NCI-H2171 treated with DMSO at 0.1 percent for 48 hours (cell line): ENCODE results near the gene ABCA6.

Source experiments
- DNase-seq: peaks from one replicate; lab custom pipeline; 2025; lab: John Stamatoyannopoulos, UW

The ABCA6 gene

DNA sequence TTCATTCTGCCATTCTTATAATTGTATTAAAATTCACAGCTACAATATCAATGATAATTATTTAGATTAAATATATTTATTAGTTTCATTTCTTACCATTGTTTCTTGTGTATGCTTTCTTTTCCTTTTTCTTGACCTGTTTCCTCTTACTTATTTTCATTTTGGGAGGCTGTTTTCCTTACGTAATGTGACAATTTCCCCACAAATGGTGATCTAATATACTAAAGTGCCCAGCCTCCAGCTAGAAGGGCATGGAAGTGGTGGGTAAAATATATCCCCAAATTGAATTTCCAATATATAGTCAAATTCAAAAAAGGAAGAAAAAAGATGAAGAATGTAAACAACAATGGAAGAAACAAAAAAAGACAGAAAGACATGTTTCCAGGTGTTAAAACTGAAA, 1.5 kb upstream of the ABCA6 start:
- no peak for DNase-seq

DNA sequence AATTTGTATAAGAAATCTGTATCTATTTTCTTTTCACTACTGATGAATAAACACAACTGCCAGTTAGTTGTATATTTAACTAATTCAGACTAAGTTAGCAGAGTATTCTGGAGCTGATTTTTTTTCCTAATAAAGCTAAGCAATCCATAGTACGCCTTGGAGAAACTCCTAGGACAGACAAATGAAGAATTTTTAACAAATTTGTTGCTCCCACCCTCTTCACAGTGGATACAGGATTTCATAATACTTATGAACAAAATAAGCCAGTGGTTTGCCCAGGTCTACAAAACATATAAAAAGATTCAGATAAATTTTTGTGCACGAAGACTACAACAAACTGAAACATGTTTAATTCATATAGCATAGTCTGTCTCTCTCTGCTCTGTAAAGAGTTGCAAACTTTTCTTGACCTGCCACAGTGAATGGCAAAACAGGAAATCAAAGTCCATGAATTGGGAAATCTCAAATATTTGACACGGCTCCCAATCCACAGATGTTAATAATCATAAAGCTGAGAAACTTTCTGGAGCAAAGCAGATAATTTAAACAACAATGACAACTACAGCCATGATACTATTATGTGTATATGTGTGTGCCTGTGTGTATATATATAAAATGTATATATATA, 594 bp upstream of the ABCA6 start:
- DNase-seq = no peak

DNA sequence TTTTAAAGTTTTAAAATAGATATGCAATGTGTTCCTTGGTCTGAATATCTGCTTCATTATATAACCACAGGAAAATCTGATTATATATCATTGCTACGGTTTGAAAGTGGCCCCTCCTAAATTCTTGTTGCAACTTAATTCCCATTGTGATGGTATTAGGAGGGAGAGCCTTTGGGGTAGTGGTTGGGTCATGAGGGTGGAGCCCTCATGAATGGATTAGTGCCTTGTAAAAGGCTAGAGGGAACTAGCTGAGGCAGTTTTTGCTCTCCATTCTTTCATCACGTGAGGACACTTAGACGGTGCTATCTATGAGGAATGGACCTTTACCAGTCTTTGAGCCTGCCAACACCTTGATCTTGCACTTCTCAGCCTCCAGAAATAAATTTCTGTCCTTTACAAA, 7.6 kb downstream of the ABCA6 start:
- no peak for DNase-seq

DNA sequence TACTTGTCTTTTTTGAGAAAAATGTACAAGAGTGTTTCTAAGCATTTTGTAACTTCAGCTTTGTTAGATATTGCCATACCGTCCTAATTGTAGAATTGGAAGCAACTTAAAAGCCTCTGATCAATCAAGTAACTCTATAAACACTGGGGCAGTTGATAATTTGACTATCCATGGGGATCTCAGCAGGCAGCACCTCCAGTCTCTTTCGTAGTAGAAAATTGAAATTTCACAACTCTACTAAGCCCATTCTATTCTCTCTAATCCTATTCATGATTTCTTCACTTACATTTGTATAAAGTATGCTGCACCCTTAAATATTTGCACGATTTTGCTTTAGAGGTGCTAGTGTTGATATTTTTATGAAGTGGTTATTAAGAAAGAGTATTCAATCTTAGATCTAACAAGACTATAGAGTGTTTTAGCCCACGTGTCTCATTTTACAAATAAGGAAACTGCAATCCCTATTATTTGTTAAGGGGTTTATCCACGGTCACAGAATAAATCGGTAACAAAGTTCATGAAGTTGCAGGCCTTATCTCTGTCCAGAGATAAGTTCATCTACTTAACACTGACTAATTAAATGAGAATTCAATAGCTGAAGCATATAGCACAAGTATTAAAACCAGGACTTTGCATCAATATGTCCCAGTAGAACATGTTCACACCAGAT, 10.9 kb downstream of the ABCA6 start:
- DNase-seq = no peak

DNA sequence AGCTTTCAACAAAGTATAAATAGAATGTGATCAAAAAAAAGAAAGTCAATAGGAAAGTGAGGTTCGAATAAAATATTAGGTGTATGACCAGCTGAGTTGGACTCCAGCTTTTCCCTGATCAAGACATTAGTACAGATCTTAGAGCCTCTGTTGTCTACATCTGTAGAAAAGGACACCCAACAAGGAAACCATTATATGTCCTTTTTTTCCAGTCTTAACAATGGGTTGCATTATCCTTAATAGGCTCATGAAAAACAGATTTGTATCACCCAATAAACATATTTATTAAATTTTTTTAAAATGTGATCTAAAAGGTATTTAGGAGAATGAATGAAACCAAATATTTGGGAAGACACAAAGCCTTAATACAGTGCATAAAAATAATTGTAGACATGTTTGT, 18.1 kb downstream of the ABCA6 start:
- no peak for DNase-seq

DNA sequence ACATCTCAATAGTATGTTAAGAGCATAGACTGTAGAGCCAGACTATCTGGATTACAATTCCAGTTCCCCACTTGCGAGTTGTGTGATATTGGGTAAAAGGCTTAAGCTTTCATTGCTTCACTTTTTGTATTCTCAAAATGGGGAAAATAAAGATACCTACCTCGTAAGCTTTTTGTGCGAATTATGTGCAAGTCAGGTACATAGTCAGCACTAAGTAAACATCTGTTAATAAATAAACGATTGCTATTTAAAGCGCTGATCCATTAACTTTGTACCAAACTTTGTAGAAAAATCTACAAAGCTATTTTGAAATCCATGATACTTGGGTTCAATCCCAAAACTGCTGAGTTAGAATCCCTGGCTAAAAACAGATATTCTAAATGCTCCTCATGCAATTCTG, 19.6 kb downstream of the ABCA6 start:
- DNase-seq = no peak

DNA sequence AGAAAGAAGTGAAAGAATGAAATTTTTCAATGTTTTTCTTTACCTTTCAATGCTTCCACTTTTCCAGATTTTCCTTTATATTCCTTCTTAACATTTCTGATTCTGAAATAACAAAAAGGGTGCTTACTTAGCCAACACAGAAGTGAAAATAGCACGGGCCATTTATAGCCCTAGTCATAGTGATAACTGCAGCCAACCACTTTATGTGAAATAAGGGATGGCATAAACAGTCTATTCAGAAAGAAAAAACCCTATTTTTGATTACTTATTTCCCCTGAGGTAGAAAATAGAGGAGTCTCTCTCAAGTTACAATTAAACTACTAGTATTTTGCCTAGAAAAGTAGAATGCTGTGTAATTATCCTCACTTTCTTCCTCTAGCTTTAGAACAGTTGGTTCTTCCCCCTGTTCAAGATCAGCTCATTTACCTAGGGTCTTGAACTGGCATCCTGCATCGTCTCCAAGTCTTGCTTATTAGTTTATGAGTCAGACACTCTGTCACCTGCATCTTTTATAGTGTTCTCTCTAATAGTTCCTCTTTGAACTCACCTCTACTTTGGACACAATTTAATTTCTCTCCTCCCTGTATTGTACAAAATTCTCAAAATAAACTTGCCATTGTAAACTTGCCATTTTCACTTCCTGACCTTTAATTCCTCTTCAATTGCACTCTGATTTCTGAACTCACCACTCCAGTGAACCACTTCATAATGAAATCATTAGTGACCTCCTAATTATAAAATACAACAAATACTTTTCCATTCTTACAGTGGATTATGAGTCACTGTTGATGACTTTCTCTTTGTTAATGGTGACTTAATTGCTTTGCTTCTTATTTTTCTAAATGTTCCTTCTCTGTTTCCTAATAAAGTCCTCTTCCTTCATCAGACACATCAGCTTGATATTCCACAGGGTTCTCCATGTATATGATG, 23.6 kb downstream of the ABCA6 start:
- DNase-seq = no peak

DNA sequence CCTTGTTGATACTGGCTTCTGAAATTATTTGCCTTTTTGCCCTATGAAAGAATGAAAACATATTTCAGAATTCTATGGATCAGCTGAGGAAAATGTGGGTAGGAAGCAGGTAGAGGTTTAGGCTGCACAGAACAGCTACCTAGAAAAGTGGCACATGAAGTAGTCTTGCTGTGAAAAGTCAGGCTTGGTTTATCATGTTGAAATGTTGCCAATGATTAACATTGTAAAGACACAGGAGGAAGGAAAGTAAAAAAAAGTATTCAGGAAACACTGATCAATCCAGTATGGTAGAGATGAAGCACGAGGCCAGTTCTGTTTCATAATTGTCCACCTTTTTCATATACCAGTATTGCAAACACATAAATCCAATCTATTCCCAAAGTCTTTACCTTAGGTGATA, 29.9 kb downstream of the ABCA6 start:
- DNase-seq = no peak

DNA sequence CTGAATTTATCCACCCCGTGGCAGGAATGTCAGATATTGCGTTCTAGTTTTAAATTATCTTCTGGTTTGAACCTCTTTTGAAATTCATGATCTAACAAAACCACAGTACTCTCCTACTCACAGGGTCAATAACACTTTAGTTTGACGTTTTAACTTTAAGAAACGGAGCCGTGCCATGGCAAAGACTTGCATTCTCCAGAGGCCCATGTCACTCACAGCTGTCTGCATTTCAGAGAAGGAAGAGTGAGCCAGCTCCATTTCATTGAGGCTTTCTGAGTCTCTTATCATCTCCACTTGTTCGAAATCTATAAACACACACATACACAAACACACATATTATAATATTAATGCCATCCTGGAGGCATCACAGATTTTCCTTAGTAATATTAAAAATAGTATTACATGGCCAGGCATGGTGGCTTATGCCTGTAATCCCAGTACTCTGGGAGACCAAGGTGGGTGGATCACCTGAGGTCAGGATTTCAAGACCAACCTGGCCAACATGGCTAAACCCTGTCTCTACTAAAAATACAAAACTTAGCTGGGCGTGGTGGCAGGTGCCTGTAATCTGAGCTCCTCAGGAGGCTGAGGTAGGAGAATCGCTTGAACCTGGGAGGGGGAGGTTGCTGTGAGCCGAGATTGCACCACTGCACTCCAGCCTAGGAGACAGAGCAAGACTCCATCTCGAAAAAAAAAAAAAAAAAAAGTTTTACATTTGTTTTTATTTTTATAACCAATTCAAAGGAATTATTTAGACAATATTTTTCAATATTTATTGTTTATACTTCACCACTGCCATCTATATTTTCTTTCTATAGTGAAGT, 35.6 kb downstream of the ABCA6 start:
- DNase-seq = peak; percentile 67

DNA sequence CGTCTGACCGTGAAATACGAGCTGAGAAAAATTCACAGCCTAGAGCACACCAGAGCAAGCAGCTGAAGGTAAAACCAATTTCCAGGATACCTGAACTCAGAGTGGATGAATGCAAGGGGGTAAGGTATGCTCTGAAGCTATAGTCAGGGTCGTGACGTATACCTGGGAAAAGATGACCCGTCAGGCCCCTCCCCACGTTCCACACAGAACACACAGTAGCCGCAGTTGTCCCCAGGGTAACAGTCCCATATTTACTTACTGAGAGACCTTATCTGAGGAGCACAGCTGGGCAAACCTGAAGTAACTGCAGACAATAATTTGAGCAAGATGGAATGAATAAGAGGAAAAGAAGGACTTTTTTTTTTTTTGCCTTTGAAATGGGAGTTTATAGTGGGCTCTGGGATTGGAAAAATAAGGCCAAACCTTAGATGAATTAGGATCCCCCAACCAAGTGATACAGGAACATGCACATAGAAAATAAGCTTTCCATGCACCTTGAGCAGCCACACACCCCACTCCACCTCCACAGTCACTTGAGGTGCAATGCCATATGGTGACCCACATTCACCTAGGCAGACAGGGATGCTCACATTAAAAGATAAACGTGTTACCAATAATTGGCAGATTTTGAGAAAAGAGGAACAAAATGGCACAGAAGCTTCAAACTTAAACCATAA, 38.0 kb downstream of the ABCA6 start:
- peak; percentile 57 for DNase-seq

DNA sequence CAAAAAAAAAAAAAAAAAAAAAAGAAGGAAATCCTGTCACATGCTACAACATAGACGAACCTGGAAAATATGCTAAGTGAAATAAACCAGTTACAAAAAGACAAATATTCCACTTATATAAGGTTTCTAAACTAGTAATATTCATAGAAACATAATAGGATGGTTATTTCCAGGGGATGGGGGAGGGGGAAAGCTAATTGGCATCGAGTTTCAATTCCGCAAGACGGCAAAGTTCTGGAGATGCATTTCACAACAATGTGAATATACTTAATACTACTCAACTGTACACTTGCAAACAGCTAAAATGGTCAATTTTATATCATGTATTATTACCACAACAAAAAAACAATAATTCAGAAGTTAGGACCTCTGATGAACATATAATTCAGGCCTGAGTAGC, 43.1 kb downstream of the ABCA6 start:
- no peak for DNase-seq

DNA sequence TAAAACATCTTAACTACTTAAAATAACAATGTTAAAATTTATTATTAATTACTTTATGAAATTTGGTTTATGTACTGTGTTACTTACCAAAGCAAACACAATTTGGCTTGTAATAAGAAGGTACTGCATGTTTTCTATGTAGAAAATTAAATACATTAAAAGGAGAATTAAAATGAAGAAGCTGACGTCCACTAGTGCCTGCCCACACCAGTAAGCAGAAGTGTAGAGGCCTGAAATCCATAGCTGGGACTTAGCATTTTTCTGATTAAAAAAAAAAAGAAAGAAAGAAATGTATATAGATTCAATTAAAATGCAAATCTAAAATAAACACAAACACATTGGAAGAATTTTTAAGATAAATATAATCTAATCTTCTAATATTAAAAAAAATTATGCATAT, 45.2 kb downstream of the ABCA6 start:
- DNase-seq = no peak

DNA sequence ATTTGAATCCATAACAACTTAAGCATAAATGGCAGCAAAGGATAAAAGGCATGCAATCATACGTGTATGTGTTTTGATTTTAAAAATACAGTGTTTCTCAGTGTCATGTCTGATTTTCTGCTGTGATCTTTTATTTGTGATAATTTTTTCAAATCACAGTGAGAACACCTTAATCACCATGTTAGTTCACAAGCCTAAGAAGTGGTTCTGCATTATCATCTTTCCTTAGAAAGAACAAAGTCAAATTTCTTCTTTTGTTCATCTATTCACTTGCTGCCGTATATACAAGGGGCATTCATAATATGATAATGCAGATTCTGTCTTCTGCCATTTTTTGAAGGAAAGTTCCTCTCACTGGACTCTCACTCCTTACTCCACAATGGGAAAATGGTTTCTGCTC, 47.7 kb downstream of the ABCA6 start:
- DNase-seq = no peak

DNA sequence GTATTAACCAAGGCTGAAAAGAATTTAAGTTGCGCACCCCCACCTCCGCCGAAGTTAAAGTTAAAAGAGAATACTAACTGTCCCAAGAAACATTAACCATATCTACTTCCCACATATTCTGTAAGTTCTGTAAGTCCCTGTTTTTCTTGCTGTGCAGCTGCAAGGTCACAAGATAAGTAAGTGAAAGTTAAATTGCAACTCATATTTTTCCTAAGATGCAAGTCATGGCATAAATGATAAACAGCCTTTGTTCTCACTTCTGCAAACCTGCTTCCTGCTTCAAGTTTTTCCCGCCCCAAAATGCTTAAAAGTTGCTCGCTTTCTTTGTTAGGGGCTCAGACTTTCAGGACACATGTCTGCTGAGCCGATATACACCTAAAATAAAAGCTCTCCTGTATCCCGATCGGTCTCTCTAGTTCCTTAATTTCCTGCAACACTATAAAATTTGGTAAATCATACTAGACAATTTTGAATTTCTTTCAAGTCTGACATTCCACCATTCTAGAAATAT, 48.4 kb downstream of the ABCA6 start:
- no peak for DNase-seq

DNA sequence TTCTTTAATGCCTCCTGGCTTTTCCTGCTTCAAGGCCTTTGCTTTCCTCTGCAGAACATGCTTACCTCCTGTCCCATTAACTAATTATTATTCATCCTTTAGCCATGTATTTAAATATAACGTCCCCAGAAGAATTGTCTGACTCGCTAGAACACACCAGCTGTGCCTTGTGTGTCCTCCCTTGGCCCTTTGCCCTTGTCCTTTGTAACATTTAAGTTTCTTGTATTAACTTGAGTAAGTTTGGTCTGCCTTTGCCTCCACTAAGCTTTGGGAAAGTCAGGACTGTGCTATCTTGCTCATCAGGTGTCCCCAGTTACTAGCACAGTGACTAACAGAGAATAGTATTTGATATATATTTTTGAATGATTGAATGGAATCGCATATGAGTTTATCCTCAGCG, 51.3 kb downstream of the ABCA6 start:
- DNase-seq = no peak

DNA sequence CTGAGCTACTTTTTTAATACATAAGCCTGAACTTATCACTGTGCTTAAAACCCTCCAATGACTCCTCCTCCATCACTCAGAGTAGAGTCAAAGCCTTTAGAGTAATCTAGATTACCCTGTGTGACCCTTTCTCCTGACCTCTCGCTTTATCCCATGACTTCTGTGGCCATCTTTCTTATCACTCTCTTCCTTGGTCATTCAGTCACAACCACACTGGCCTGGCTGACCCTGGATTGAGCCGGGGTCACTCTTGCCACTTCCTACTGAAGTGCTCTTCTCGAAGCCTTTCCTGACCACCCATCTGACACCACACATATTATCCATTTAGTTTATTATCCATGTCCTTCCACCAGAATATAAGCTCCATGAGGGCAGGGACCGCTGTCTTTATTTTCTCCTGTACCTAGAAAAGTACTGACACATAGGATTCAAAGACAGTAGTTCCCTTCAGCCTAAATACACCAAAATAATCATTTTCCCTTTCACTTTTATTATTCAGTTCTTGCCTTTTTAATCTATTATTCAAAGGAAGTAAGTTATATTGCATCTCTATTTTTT, 53.0 kb downstream of the ABCA6 start:
- no peak for DNase-seq

DNA sequence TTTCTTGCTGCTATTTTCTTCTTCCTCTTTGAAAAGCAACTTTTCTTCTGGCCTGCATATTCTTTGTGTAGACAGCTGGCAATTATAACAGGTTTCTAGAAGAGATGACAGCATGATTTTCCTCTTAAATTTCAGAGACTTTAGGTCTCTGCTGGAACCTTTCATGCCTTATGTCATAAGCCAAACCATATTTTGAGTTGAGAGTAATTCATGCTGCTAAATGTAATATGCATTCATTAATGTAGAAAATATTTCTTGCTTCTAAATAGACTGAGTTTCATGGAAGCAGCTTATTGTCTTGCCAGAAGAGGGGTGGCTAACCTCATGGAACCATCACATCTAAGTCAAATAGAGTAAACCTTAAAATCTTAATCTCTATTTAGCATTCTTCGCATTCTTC, 55.1 kb downstream of the ABCA6 start:
- no peak for DNase-seq

DNA sequence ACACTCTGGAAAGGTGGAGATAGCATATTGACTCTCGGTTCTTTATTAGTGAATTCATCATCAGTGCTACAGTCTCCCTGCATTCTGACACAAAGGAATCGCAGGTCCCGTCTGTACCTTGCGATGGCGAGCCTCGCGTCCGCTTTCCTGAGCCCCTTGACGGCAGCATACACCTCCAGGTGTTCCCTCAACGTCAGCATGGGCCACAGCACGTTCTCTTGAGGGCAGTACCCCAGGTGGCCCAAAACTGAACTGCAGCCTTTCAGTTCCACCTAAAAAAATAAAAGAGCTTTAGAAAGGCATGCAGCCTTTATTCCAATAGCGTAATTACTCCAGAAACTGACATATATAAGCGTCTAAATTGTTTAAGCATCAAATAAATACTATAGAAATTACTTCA, 56.8 kb downstream of the ABCA6 start:
- DNase-seq = peak; percentile 32

DNA sequence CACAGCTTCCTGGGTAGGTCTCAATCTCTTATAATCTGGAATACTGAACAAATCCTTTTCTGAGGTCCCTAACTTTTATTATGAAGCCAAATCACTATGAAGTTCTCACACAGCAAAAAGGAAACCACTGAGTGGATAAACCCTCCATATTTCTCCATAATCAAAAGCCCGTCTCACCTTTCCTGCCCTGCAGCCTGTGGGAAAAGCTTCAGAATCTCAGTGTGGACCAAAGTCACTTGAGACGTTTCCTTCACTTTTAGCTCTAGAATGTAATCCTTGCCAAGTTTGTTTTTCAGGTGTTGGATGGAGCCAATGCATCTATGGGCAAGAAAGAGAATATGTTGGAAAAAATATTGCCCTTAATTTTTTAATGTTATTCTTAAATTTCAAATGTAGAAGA, 59.0 kb downstream of the ABCA6 start:
- DNase-seq = no peak

DNA sequence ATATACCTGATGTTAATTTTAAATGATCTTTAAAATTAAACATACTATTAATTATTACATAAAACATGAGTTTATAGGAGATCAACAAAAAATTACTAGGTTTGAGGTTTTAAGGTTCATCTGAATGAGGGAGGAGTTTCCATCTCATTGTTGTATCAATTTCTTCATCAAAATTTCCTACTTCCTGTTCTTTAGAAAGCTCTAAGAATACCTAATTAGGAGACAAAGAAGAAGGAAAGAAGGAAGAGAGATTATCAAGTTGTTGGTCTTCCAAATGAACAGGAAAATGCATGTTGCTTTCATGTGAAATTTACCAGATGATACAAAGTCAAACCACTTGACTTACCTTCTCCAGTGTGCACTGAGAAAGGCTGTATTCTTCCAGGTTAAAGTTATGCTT, 62.8 kb downstream of the ABCA6 start:
- DNase-seq = no peak

DNA sequence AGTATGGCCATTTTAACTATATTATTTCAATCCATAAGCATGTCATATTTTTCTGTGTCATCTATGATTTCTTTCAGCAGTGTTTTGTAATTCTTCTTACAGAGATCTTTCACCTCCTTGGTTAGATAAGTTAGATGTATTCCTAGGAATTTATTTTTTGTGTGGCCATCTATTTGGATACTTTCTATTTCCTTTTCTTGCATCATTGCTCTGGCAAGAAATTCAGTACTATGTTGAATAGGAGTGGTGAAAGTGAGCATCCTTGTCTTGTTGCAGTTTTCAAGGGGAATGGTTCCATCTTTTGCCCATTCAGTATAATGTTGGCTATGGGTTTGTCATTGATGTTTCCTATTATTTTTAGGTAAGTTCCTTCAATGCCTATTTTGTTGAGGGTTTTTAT, 65.9 kb downstream of the ABCA6 start:
- no peak for DNase-seq
